ENCODE measurements around the gene PROM2. TPM values are rescaled to one million over a fixed set of nuclear protein-coding genes. Genes with fewer than 3 reads are reported as not detected.

The PROM2 gene
- polyA plus RNA-seq, 2 donors: 56.0 to 82.4 TPM

DNA sequence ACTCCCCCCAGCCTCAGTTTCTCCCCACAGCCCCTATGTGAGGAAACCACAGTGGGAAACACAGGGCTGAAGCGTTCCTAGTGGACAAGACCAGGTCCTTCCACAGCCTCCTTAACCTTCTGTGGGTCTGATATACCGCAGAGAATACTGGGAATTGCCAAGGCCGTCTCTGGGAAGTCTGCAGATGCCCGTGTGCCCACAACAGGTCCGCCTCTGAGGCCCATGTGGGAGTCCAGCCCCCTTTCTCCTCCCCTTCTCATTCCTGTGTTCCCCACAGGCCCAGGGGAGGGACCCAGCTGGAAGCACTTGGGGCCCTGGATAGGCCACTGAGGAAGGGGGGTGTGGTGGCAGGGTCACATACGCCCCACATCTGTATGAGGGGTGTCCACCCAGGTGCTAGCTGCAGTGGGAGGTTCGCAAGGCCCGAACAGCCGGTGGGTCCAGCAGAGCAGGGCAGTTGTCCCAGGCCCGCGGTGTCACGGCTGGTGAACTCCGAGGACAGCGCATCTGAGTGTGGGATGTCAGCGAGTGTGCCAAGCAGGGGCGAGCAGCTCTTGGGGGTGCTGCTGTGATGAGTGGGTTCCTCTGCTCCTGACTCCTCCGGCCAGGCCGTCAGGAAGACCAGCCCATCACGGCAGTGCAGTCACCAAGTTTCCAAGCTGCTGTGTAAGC is 20.5 kb downstream of the PROM2 start:
- Histone ChIP-seq H3K4me3 (ENCODE audit: low read depth in 1 of 2, low read length in 2 of 2) (no peak overlapping the region), H3K9me3 (ENCODE audit: control insufficient read depth in 2 of 2, insufficient read depth in 1 of 2, low read depth in 1 of 2, low read length in 1 of 2) (peaks cover 0 to 5% of the 10 kb centered on the region in 2 donors), H3K27me3 (ENCODE audit: control insufficient read depth in 1 of 2, insufficient read depth in 2 of 2, low read length in 2 of 2) (no peaks in the 10 kb centered on the region), H3K36me3 (ENCODE audit: control insufficient read depth in 2 of 2, insufficient read depth in 2 of 2, low read length in 1 of 2) (peaks cover 0 to 5% of the 10 kb centered on the region in 2 donors), H3K27ac (ENCODE audit: low read depth in 2 of 2, low read length in 1 of 2) (no peak overlapping the region), H3K4me1 (ENCODE audit: control insufficient read depth in 2 of 2, insufficient read depth in 2 of 2, low read length in 1 of 2) (peaks cover 0 to 5% of the 10 kb centered on the region in 2 donors)
- 79 to 84% methylated on average over 19 of the region's 19 CpGs for WGBS, 2 donors

DNA sequence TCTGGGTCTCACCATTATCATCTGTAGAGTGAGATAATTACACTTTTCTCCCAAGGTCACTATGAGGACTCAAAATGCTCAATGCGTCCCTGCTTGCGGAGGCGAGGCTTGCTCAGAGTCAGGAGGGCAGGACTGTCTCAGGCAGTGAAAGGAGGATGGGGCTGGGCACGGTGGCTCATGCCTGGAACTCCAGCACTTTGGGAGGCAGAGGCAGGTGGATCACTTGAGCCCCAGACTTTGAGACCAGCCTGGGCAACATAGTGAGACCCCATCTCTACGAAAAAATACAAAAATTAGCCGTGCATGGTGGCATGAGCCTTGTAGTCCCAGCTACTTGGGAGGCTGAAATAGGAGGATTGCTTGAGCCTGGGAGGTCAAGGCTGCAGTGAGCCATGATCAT is 21.1 kb downstream of the PROM2 start:
- Histone ChIP-seq H3K4me3 (ENCODE audit: low read depth in 1 of 2, low read length in 2 of 2) (no peak overlapping the region), H3K9me3 (ENCODE audit: control insufficient read depth in 2 of 2, insufficient read depth in 1 of 2, low read depth in 1 of 2, low read length in 1 of 2) (peaks cover 0 to 4% of the 10 kb centered on the region in 2 donors), H3K36me3 (ENCODE audit: control insufficient read depth in 2 of 2, insufficient read depth in 2 of 2, low read length in 1 of 2) (peaks cover 0 to 2% of the 10 kb centered on the region in 2 donors), H3K4me1 (ENCODE audit: control insufficient read depth in 2 of 2, insufficient read depth in 2 of 2, low read length in 1 of 2) (peaks cover 0 to 5% of the 10 kb centered on the region in 2 donors), H3K27ac (ENCODE audit: low read depth in 2 of 2, low read length in 1 of 2) (no peak overlapping the region), H3K27me3 (ENCODE audit: control insufficient read depth in 1 of 2, insufficient read depth in 2 of 2, low read length in 2 of 2) (no peaks in the 10 kb centered on the region)
- 84 to 88% methylated on average over 6 of the region's 6 CpGs for WGBS, 2 donors

GRCh38 chr2:95296011-95296410 is 21.8 kb downstream of the PROM2 start:
- no peak overlapping the region for H3K27ac ChIP-seq (ENCODE audit: low read depth in 2 of 2, low read length in 1 of 2)
- no peaks in the 10 kb centered on the region for H3K36me3 ChIP-seq (ENCODE audit: control insufficient read depth in 2 of 2, insufficient read depth in 2 of 2, low read length in 1 of 2)
- no peak overlapping the region for H3K4me3 ChIP-seq (ENCODE audit: low read depth in 1 of 2, low read length in 2 of 2)
- peaks cover 3 to 7% of the 10 kb centered on the region in 2 donors for H3K4me1 ChIP-seq (ENCODE audit: control insufficient read depth in 2 of 2, insufficient read depth in 2 of 2, low read length in 1 of 2)
- 31 to 51% methylated on average over 5 of the region's 5 CpGs for WGBS, 2 donors
- H3K9me3 ChIP-seq (ENCODE audit: control insufficient read depth in 2 of 2, insufficient read depth in 1 of 2, low read depth in 1 of 2, low read length in 1 of 2): peaks cover 0 to 1% of the 10 kb centered on the region in 2 donors
- no peaks in the 10 kb centered on the region for H3K27me3 ChIP-seq (ENCODE audit: control insufficient read depth in 1 of 2, insufficient read depth in 2 of 2, low read length in 2 of 2)

GRCh38 chr2:95296880-95297487 is 22.7 kb downstream of the PROM2 start, which contains the start of gene KCNIP3:
KCNIP3 (plus strand) TSS chr2:95297347; CDS start chr2:95297439, 92 bp downstream.
- H3K36me3 ChIP-seq (ENCODE audit: control insufficient read depth in 2 of 2, insufficient read depth in 2 of 2, low read length in 1 of 2): no peaks in the 10 kb centered on the region
- H3K27me3 ChIP-seq (ENCODE audit: control insufficient read depth in 1 of 2, insufficient read depth in 2 of 2, low read length in 2 of 2): no peaks in the 10 kb centered on the region
- no peak within 1 kb of the TSS for H3K4me3 ChIP-seq (ENCODE audit: low read depth in 1 of 2, low read length in 2 of 2)

GRCh38 chr2:95297639-95298395 is 23.6 kb downstream of the PROM2 start:
- no peak overlapping the region for H3K27ac ChIP-seq (ENCODE audit: low read depth in 2 of 2, low read length in 1 of 2)
- WGBS, 2 donors: 56 to 62% methylated on average over 11 of the region's 11 CpGs
- H3K9me3 ChIP-seq (ENCODE audit: control insufficient read depth in 2 of 2, insufficient read depth in 1 of 2, low read depth in 1 of 2, low read length in 1 of 2): peaks cover 0 to 1% of the 10 kb centered on the region in 2 donors
- H3K4me1 ChIP-seq (ENCODE audit: control insufficient read depth in 2 of 2, insufficient read depth in 2 of 2, low read length in 1 of 2): peaks cover 4 to 7% of the 10 kb centered on the region in 2 donors
- no peak overlapping the region for H3K4me3 ChIP-seq (ENCODE audit: low read depth in 1 of 2, low read length in 2 of 2)
- no peaks in the 10 kb centered on the region for H3K36me3 ChIP-seq (ENCODE audit: control insufficient read depth in 2 of 2, insufficient read depth in 2 of 2, low read length in 1 of 2)
- no peaks in the 10 kb centered on the region for H3K27me3 ChIP-seq (ENCODE audit: control insufficient read depth in 1 of 2, insufficient read depth in 2 of 2, low read length in 2 of 2)

More at GRCh38 chr2:95296880-95297487, 22.7 kb downstream of the PROM2 start, which contains the start of gene KCNIP3:
- Histone ChIP-seq H3K27ac (ENCODE audit: low read depth in 2 of 2, low read length in 1 of 2) (no peak within 1 kb of the TSS), H3K4me1 (ENCODE audit: control insufficient read depth in 2 of 2, insufficient read depth in 2 of 2, low read length in 1 of 2) (peaks cover 4 to 7% of the 10 kb centered on the region in 2 donors), H3K9me3 (ENCODE audit: control insufficient read depth in 2 of 2, insufficient read depth in 1 of 2, low read depth in 1 of 2, low read length in 1 of 2) (peaks cover 0 to 1% of the 10 kb centered on the region in 2 donors)
- WGBS, 2 donors: 5 to 8% methylated on average over 13 of the region's 13 CpGs

DNA sequence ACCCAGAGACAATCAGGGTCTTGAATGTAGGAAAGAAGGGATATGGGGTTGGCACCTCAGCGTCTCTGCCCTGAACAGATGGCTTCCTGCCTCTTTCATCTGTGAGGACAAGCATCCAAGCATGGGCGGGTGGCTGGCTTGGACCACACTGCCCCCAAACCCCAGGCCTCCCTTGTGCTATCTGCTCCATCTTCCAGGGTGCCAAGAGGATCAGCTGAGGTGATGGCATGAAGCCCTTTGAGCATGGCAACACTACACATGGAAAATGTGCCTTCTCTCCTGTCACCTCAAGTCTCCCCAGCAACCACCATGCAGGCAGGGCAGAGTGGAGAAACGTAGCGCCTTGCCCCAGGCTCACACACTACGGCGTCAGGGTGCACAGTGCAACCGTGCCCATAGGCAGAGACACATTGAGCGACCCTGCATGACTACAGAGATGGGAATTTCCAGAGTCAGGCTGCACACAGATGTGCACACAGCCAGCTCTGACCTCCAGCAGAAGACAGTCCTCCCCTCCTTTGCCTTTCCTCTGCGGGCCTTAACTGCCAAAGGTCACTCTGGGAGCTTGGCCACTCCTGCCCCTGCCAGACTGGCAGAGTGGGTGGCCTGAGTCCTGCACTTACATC is 24.4 kb downstream of the PROM2 start:
- Histone ChIP-seq H3K36me3 (ENCODE audit: control insufficient read depth in 2 of 2, insufficient read depth in 2 of 2, low read length in 1 of 2) (no peaks in the 10 kb centered on the region), H3K9me3 (ENCODE audit: control insufficient read depth in 2 of 2, insufficient read depth in 1 of 2, low read depth in 1 of 2, low read length in 1 of 2) (peaks cover 0 to 1% of the 10 kb centered on the region in 2 donors), H3K27ac (ENCODE audit: low read depth in 2 of 2, low read length in 1 of 2) (no peak overlapping the region), H3K27me3 (ENCODE audit: control insufficient read depth in 1 of 2, insufficient read depth in 2 of 2, low read length in 2 of 2) (no peaks in the 10 kb centered on the region), H3K4me3 (ENCODE audit: low read depth in 1 of 2, low read length in 2 of 2) (no peak overlapping the region), H3K4me1 (ENCODE audit: control insufficient read depth in 2 of 2, insufficient read depth in 2 of 2, low read length in 1 of 2) (peaks cover 4% of the 10 kb centered on the region in 2 donors)
- whole genome bisulfite sequencing, 2 donors: 61 to 70% methylated on average over 9 of the region's 9 CpGs

DNA sequence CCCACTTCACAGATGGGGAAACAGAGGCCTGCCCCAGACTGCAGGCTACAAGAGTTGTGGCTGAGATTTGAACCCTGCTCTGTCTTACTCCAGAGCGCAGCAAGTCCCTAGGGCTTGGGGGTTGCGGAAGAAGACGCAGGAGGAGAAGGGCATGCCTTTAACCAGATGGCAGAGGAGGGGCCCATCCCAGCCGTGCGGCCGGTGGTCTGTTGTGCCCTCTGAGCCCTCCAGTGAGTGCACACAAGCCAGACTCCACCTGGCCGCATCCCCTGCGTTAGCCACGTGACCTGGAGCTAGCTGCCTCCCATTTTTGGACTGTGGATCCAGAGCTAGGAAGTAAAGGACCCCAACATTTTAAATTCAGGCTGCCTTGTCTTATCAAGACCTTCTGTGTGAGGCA is 25.7 kb downstream of the PROM2 start:
- 64 to 78% methylated on average over 9 of the region's 9 CpGs for WGBS, 2 donors
- H3K27me3 ChIP-seq (ENCODE audit: control insufficient read depth in 1 of 2, insufficient read depth in 2 of 2, low read length in 2 of 2): no peaks in the 10 kb centered on the region
- peaks cover 0 to 1% of the 10 kb centered on the region in 2 donors for H3K9me3 ChIP-seq (ENCODE audit: control insufficient read depth in 2 of 2, insufficient read depth in 1 of 2, low read depth in 1 of 2, low read length in 1 of 2)
- H3K36me3 ChIP-seq (ENCODE audit: control insufficient read depth in 2 of 2, insufficient read depth in 2 of 2, low read length in 1 of 2): no peaks in the 10 kb centered on the region
- H3K4me1 ChIP-seq (ENCODE audit: control insufficient read depth in 2 of 2, insufficient read depth in 2 of 2, low read length in 1 of 2): peaks cover 4 to 7% of the 10 kb centered on the region in 2 donors
- no peak overlapping the region for H3K4me3 ChIP-seq (ENCODE audit: low read depth in 1 of 2, low read length in 2 of 2)
- no peak overlapping the region for H3K27ac ChIP-seq (ENCODE audit: low read depth in 2 of 2, low read length in 1 of 2)

DNA sequence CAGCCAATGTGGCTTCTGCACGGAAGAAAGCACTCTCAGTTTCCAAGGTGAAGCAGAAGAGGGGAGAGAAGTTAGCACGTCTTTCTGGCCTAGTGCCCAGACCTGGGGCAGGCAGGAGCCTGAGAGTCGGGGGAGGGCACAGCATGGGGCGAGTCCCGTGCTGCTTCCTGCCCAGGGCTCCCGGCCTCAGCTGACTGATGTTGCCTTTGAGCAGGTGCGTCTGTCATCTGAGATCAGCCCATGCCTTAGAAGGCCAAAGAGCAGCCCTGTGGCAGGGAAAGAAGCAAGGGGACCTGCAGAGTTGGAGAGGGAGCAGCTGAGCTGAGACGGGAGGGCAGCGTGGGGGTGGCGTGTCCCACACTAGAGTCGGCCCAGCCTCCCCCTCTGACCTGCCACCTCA is 26.2 kb downstream of the PROM2 start:
- Histone ChIP-seq H3K9me3 (ENCODE audit: control insufficient read depth in 2 of 2, insufficient read depth in 1 of 2, low read depth in 1 of 2, low read length in 1 of 2) (no peaks in the 10 kb centered on the region), H3K27me3 (ENCODE audit: control insufficient read depth in 1 of 2, insufficient read depth in 2 of 2, low read length in 2 of 2) (no peaks in the 10 kb centered on the region), H3K4me3 (ENCODE audit: low read depth in 1 of 2, low read length in 2 of 2) (no peak overlapping the region), H3K27ac (ENCODE audit: low read depth in 2 of 2, low read length in 1 of 2) (no peak overlapping the region), H3K36me3 (ENCODE audit: control insufficient read depth in 2 of 2, insufficient read depth in 2 of 2, low read length in 1 of 2) (no peaks in the 10 kb centered on the region), H3K4me1 (ENCODE audit: control insufficient read depth in 2 of 2, insufficient read depth in 2 of 2, low read length in 1 of 2) (peaks cover 4 to 10% of the 10 kb centered on the region in 2 donors)
- WGBS, 2 donors: 23 to 27% methylated on average over 11 of the region's 11 CpGs

- Histone ChIP-seq H3K36me3 (ENCODE audit: control insufficient read depth in 2 of 2, insufficient read depth in 2 of 2, low read length in 1 of 2) (no peaks in the 10 kb centered on the region), H3K4me1 (ENCODE audit: control insufficient read depth in 2 of 2, insufficient read depth in 2 of 2, low read length in 1 of 2) (peaks cover 4 to 10% of the 10 kb centered on the region in 2 donors), H3K27ac (ENCODE audit: low read depth in 2 of 2, low read length in 1 of 2) (no peak overlapping the region), H3K4me3 (ENCODE audit: low read depth in 1 of 2, low read length in 2 of 2) (no peak overlapping the region), H3K27me3 (ENCODE audit: control insufficient read depth in 1 of 2, insufficient read depth in 2 of 2, low read length in 2 of 2) (no peaks in the 10 kb centered on the region), H3K9me3 (ENCODE audit: control insufficient read depth in 2 of 2, insufficient read depth in 1 of 2, low read depth in 1 of 2, low read length in 1 of 2) (no peaks in the 10 kb centered on the region)
- WGBS, 2 donors: 60 to 75% methylated on average over 4 of the region's 4 CpGs
Observed at GRCh38 chr2:95301186-95301585, 26.9 kb downstream of the PROM2 start.
